HEK293T (cell line): ENCODE measurements around the gene GLIPR2.

Experiments
- CTCF ChIA-PET: fragments of 350-600 bp; formaldehyde crosslinking; extraction: SDS; loops from one replicate; lab custom pipeline; 2021; ENCODE audit warnings: antibody characterized with exemption, inconsistent platforms; lab: Yijun Ruan, JAX
- POLR2A ChIA-PET: fragments of 350-600 bp; formaldehyde crosslinking; extraction: SDS; loops from one replicate; lab custom pipeline; 2020; ENCODE audit warnings: antibody characterized with exemption, inconsistent platforms; lab: Yijun Ruan, JAX
- DNase-seq: peaks from one replicate; pipeline ENCODE4 v3.0.0; 2012; ENCODE audit warnings: mixed read lengths; ENCODE audit errors: extremely low spot score
- ARNT ChIP-seq: fragments of 450-650 bp; IDR thresholded peaks from 2 replicates; pipeline ENCODE4 v1.6.1; 2017; ENCODE audit warnings: mild to moderate bottlenecking
- BHLHE40 ChIP-seq: fragments of 450-650 bp; IDR thresholded peaks from 2 replicates; pipeline ENCODE4 v1.6.1; 2016; ENCODE audit warnings: mild to moderate bottlenecking, moderate library complexity, borderline replicate concordance
- CTBP1 ChIP-seq: fragments of 450-650 bp; IDR thresholded peaks from 2 replicates; pipeline ENCODE4 v1.6.1; 2016; ENCODE audit warnings: borderline replicate concordance
- ELF4 ChIP-seq: fragments of 450-650 bp; IDR thresholded peaks from 2 replicates; pipeline ENCODE4 v1.6.1; 2017; ENCODE audit warnings: antibody characterized with exemption
- FOXA1 ChIP-seq: fragments of 450-650 bp; IDR thresholded peaks from 2 replicates; pipeline ENCODE4 v1.6.1; 2016; ENCODE audit warnings: mild to moderate bottlenecking
- FOXK2 ChIP-seq: fragments of 450-650 bp; IDR thresholded peaks from 2 replicates; pipeline ENCODE4 v1.6.1; 2016; ENCODE audit warnings: mild to moderate bottlenecking
- FOXM1 ChIP-seq: fragments of 450-650 bp; IDR thresholded peaks from 2 replicates; pipeline ENCODE4 v1.6.1; 2017; ENCODE audit warnings: mild to moderate bottlenecking, borderline replicate concordance
- HDGF ChIP-seq: fragments of 450-650 bp; IDR thresholded peaks from 2 replicates; pipeline ENCODE4 v1.6.1; 2017; ENCODE audit warnings: antibody characterized with exemption, borderline replicate concordance
- L3MBTL2 ChIP-seq: fragments of 450-650 bp; conservative IDR thresholded peaks from 2 replicates; pipeline ENCODE4 v1.6.1; 2016; ENCODE audit warnings: mild to moderate bottlenecking
- LEF1 ChIP-seq: fragments of 450-650 bp; IDR thresholded peaks from 2 replicates; pipeline ENCODE4 v1.6.1; 2017; ENCODE audit warnings: mild to moderate bottlenecking, borderline replicate concordance
- NFRKB ChIP-seq: fragments of 450-650 bp; IDR thresholded peaks from 2 replicates; pipeline ENCODE4 v1.6.1; 2016; ENCODE audit warnings: mild to moderate bottlenecking, moderate library complexity
- SP1 ChIP-seq: fragments of 450-650 bp; IDR thresholded peaks from 2 replicates; pipeline ENCODE4 v1.6.1; 2017
- SUZ12 ChIP-seq: fragments of 450-650 bp; IDR thresholded peaks from 2 replicates; pipeline ENCODE4 v1.6.1; 2016; ENCODE audit warnings: mild to moderate bottlenecking
- TARDBP ChIP-seq: fragments of 450-650 bp; IDR thresholded peaks from 2 replicates; pipeline ENCODE4 v1.6.1; 2016
- ZNF384 ChIP-seq: fragments of 450-650 bp; IDR thresholded peaks from 2 replicates; pipeline ENCODE4 v1.6.1; 2016
- TF ChIP-seq, protein P1 (sequence below): fragments of 450-650 bp; IDR thresholded peaks from 2 replicates; pipeline ENCODE4 v1.6.1; 2016

GLIPR2 gene

DNA sequence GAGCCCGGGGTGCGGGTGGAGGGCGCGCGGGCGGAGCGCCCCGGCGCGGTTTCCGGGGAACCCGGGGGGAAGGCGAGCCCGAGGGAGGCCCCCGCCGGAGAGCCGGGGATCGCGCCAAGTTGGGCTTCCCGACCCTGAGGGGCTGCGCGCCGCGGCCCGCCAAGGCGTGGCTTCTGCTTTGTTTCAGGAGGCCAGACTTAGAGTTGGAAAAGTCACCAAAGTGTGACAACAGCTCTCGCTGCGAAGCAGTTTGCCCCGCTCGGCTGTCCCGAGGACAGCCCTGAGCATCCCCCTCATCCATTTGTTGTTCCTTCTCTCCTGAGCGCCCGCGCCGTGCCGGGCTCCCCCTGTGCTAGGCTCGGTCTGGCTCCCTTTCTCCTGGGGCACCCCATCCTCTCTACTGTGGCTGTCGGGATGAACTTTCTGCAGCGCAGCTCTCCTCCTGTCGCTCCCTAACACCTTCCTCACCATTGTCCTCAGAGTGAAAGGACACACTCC, 410 bp downstream of the GLIPR2 start:
- CTCF ChIA-PET: interaction anchor here (0.6 kb wide), 1 partner anchor 14 kb away, joined by 3 read pairs; no protein-coding TSS in a partner anchor
- peak; percentile 27 for DNase-seq
- POLR2A ChIA-PET: interaction anchor here (1.9 kb wide), 1 partner anchor 26 kb away, joined by 6 read pairs; no protein-coding TSS in a partner anchor
- TF ChIP-seq CTBP1: no peak

DNA sequence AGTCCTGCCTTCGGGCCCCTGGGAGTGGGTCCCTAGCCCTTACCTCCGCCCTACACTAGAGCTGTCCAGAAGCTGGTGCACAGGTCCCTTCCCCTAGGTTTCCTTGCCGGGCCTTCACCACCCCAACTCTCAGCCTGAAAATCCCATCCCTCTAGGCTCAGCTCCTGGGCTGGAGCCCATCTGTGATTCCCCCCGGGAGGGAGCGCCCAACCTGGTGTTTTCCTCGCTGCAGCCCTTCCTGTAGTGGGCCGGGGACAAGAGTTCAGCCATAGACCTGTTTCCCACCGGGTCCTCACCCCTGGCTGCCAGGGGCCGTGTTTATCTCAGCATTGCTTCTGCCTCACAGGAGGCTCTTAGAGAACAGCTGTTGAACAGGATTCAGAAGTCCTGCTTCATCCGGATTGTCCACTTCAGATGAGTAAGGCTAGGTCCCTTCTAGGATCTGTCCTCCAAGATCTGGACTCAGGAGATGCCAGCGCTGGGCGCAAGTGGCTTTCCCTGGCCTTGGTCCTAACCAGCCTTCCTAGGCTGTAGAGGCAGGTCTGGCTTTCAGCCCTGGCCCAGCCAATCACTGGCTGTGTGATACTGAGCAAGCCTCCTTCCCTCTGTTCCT, 965 bp downstream of the GLIPR2 start:
- no peak for DNase-seq
- ChIA-PET POLR2A (interaction anchor here (1.9 kb wide), 1 partner anchor 26 kb away, joined by 6 read pairs; no protein-coding TSS in a partner anchor), CTCF (no interaction called here)
- TF ChIP-seq, protein P1, sequence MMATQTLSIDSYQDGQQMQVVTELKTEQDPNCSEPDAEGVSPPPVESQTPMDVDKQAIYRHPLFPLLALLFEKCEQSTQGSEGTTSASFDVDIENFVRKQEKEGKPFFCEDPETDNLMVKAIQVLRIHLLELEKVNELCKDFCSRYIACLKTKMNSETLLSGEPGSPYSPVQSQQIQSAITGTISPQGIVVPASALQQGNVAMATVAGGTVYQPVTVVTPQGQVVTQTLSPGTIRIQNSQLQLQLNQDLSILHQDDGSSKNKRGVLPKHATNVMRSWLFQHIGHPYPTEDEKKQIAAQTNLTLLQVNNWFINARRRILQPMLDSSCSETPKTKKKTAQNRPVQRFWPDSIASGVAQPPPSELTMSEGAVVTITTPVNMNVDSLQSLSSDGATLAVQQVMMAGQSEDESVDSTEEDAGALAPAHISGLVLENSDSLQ: no peak
- no peak for TF ChIP-seq SUZ12
- TF ChIP-seq TARDBP: no peak
- TF ChIP-seq LEF1: no peak
- no peak for TF ChIP-seq SP1
- no peak for TF ChIP-seq HDGF
- TF ChIP-seq ELF4: no peak
- no peak for TF ChIP-seq ARNT
- no peak for TF ChIP-seq BHLHE40
- TF ChIP-seq CTBP1: no peak
- TF ChIP-seq FOXK2: no peak
- no peak for TF ChIP-seq NFRKB
- no peak for TF ChIP-seq ZNF384

DNA sequence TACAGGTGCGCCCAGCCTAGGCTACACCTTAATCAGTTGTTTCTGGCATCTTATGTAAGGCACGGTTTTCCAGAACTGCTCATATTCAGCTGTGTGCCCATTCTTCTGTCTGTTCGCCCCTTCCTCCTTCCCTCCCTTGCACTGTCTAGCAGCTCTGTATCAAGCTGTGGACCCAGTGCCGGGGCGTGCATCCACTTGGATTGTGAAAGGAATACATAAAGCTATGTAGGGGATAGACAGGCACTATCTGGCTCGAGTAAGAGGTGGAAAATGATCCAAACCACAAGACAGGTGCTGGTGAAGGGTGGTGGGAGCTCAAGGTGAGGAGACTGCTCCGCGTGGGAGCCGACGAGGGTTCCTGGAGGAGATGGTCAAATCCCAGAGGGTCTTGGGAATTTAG, 2.0 kb downstream of the GLIPR2 start:
- no peak for DNase-seq
- TF ChIP-seq FOXA1: no peak
- no peak for TF ChIP-seq LEF1
- TF ChIP-seq CTBP1: no peak
- TF ChIP-seq HDGF: no peak
- TF ChIP-seq FOXK2: no peak
- TF ChIP-seq BHLHE40: no peak
- TF ChIP-seq L3MBTL2: no peak
- TF ChIP-seq FOXM1: no peak
- ChIA-PET POLR2A (no interaction called here), CTCF (no interaction called here)

DNA sequence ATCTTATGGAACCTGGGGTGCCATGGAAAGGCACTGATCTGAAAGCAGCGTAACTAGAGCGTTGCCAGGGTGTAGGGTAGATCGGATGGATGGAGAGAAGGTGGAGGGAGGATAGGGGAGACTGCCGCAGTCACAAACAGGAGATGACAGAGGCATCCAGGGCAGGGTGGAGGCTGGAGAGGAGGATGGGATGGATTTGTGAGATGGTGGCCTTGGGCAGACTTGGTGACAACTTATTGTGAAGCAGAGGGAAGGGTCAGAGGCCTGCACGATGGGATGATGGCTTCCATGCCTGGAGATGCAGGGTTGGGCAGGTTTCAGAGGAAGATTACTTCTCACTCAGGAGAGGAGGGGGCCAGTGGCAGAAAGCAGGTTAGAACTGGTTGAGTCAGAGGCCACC, 2.4 kb downstream of the GLIPR2 start:
- ChIA-PET POLR2A (no interaction called here), CTCF (no interaction called here)
- TF ChIP-seq LEF1 (no peak), FOXK2 (no peak)
- DNase-seq: no peak

DNA sequence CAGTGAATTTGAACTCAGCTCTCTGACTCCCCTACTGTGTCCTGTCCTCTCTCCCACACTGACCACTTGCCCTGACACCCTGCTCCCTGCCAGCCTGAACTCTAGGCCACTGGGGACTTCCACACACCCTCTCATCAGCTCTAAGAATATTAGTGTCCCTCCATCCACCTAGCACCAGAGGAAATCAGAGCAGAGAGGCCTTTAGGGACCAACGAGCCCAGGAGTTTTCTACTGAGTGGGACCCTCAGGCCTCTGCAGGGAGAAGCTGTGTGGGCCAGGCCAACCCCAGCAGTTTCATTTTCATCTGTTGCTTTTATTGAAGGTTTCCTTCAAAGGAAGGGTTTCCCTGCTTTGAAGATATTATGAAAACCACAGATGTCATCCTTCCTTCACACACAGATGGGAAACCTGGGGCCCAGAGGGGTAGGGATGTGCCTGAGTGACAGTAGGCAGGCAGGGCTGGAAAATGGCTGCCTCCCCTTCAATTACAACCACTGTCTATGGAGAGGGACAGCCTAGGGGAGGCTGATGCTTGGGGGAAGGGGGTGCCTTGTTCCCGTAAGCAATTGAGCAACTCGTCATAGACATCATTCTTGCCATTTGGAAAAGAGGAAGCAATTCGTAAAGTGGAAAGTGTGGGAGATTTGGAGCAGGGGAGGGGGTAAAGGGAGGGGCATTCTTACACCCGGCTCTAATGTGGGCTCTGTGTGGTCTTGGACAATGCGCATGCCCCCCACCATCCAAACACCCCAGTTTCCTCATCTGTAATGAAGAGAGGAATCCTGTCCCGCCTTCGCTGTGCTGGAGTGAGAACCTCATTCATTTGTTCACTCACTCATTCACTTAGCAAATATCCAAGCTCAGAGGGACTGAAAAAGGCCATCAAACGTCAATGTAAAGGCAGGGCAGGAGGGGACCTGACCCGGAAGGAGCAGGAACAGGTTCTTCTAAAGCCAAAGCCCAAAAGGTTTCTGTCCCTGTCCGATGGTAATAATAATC, 3.9 kb downstream of the GLIPR2 start:
- POLR2A ChIA-PET: no interaction called here
- no peak for TF ChIP-seq FOXK2
- TF ChIP-seq L3MBTL2: no peak
- no peak for TF ChIP-seq ARNT
- no peak for TF ChIP-seq HDGF
- TF ChIP-seq, protein P1: no peak
- no peak for TF ChIP-seq ZNF384
- TF ChIP-seq CTBP1: no peak
- no peak for TF ChIP-seq NFRKB
- TF ChIP-seq LEF1: no peak
- CTCF ChIA-PET: no interaction called here
- DNase-seq: no peak

DNA sequence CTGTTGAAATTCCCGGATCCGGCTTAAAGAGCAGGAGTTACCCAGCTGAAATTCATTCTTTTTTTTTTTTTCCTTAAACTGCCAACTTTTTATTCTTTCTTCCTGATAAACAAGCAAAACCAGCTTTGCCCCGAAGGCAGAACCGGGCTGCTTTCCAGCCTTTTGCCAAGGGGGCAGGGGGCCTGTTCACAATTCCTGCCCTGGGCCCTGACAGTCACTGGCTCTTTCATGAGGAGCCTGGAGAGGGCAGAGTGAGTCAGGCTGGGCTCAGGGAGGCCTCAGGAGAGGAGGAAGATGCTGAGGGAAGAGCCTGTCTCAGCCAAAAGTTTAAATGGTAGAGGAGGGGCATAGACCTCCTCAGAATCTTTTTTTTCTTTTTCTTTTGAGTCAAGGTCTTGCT, 4.8 kb downstream of the GLIPR2 start:
- POLR2A ChIA-PET: no interaction called here
- no peak for DNase-seq

More for the DNA sequence above, 4.8 kb downstream of the GLIPR2 start:
- TF ChIP-seq BHLHE40: no peak
- TF ChIP-seq FOXK2: no peak
- no peak for TF ChIP-seq FOXA1
- no peak for TF ChIP-seq HDGF
- TF ChIP-seq FOXM1: no peak
- no peak for TF ChIP-seq LEF1
- TF ChIP-seq ZNF384: no peak
- no peak for TF ChIP-seq CTBP1
- TF ChIP-seq L3MBTL2: no peak
- no peak for TF ChIP-seq NFRKB
- no peak for TF ChIP-seq ARNT
- TF ChIP-seq ELF4: no peak
- no peak for TF ChIP-seq SP1
- CTCF ChIA-PET: no interaction called here
